ENCODE measurements around the gene TXNDC2.

Gene TXNDC2

GRCh38 chr18:9933865-9934264 lies 48.1 kb downstream of the TXNDC2 start:
- Histone ChIP-seq H3K27ac (no peak overlapping the region), H2AFZ (ENCODE audit: low read depth) (no peak overlapping the region), H3K27me3 (ENCODE audit: insufficient read depth, low read depth) (no peaks in the 10 kb centered on the region), H3K9ac (no peak overlapping the region), H3K4me3 (IDR thresholded peaks at IDR 0.05; ENCODE audit: insufficient read depth, low read depth, low read length) (no peak overlapping the region), H3K79me2 (ENCODE audit: insufficient read depth, low read depth) (peaks cover 60% of the 10 kb centered on the region), H4K20me1 (ENCODE audit: insufficient read depth) (peaks cover 21% of the 10 kb centered on the region; the same call in 1 of the 2 replicates), H3K36me3 (ENCODE audit: insufficient read depth) (peaks cover 16% of the 10 kb centered on the region; the same call in 1 of the 2 replicates), H3K4me1 (ENCODE audit: low read depth, poor library complexity, severe bottlenecking) (peaks cover 6% of the 10 kb centered on the region), H3K4me2 (no peak overlapping the region)
- no peak for TF ChIP-seq CTCF (conservative IDR thresholded peaks at IDR 0.05; ENCODE audit: low read depth, low read length)

- H3K27me3 ChIP-seq (ENCODE audit: insufficient read depth, low read depth), result no peaks in the 10 kb centered on the region
- H3K4me1 ChIP-seq (ENCODE audit: low read depth, poor library complexity, severe bottlenecking), result peaks cover 6% of the 10 kb centered on the region
- H3K36me3 ChIP-seq (ENCODE audit: insufficient read depth), result peaks cover 16% of the 10 kb centered on the region; the same call in 1 of the 2 replicates
- H3K4me3 ChIP-seq (IDR thresholded peaks at IDR 0.05; ENCODE audit: insufficient read depth, low read depth, low read length), result no peak overlapping the region
- TF ChIP-seq CTCF (conservative IDR thresholded peaks at IDR 0.05; ENCODE audit: low read depth, low read length), result no peak
- H3K79me2 ChIP-seq (ENCODE audit: insufficient read depth, low read depth), result peaks cover 56% of the 10 kb centered on the region
- H3K4me2 ChIP-seq, result no peak overlapping the region
- no peak overlapping the region for H2AFZ ChIP-seq (ENCODE audit: low read depth)
- no peak overlapping the region for H3K27ac ChIP-seq
- no peak overlapping the region for H3K9ac ChIP-seq
- H4K20me1 ChIP-seq (ENCODE audit: insufficient read depth), result peaks cover 17% of the 10 kb centered on the region; the same call in 1 of the 2 replicates
These were observed 48.5 kb downstream of the TXNDC2 start for GRCh38 chr18:9934274-9934673.

Data from KMS-11 (cell line).